Measurements from ENCODE around the gene DHRS12. TPM values are rescaled to one million over a fixed set of nuclear protein-coding genes. Genes with fewer than 3 reads are reported as not detected.

The DHRS12 gene
- total RNA-seq, 1 donor, result 3.3 TPM

DNA sequence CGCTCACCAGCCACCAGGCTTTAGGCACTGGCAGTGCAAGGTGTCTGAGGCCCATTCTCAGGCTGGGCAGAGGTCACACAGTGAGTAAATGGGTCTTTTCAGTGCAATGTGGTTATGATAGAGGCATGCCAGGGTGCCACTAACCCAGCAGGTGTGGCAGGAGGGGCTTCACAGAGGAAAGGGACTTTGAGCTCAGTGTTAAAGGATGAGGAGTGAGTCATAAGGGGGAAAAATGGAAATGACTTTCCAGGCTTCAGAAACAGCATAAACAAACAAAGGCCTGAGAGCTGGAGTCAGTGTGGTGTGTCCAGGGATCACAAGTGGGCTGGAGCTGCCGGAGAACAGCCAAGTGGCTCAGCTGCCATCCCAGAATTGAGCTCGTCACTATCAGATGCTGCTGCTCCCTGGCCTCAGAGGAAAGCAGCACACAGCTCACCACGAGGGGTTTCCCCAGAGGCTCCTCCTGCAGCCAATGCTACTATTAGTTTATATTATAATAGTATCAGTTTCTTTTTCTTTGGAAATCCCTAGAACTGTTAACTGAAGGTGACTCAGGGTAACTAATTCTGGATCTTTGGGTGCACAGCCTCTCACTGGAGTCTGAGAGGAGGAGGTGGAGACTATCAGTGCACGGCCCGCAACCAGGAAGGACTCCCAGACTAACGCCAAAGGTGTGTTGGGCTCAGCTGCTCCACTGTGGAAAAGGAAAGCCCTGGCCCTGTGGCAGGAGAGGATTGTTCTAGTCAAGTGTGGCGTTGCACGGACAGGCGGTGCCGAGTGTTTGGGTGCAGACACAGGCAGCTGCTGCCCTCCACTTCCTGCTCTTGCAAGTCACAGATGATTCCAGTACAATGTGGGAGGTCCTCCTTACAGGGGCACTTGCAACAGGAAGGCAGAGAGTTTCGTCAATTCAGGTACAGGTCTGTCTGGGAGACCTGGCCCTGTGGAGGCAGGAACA lies 39.5 kb downstream of the DHRS12 start:
- Histone ChIP-seq H2AFZ (ENCODE audit: low read length) (peak overlapping the region; percentile 33), H3K4me2 (ENCODE audit: insufficient read depth, low read length) (peak overlapping the region; percentile 53), H3K79me2 (ENCODE audit: insufficient read depth, low read length) (no peaks in the 10 kb centered on the region), H3K9me3 (ENCODE audit: low read depth, low read length) (no peaks in the 10 kb centered on the region), H3K27me3 (ENCODE audit: insufficient read depth, low read length) (no peaks in the 10 kb centered on the region), H3K36me3 (ENCODE audit: insufficient read depth, low read length) (peaks cover 48% of the 10 kb centered on the region), H3K27ac (ENCODE audit: low read depth, low read length) (peak overlapping the region; percentile 76), H4K20me1 (ENCODE audit: insufficient read depth, low read length) (no peaks in the 10 kb centered on the region), H3K4me3 (ENCODE audit: insufficient read depth, low read length) (peak overlapping the region; percentile 18), H3K4me1 (ENCODE audit: insufficient read depth, low read length) (peaks cover 14% of the 10 kb centered on the region)
- TF ChIP-seq, protein P1, sequence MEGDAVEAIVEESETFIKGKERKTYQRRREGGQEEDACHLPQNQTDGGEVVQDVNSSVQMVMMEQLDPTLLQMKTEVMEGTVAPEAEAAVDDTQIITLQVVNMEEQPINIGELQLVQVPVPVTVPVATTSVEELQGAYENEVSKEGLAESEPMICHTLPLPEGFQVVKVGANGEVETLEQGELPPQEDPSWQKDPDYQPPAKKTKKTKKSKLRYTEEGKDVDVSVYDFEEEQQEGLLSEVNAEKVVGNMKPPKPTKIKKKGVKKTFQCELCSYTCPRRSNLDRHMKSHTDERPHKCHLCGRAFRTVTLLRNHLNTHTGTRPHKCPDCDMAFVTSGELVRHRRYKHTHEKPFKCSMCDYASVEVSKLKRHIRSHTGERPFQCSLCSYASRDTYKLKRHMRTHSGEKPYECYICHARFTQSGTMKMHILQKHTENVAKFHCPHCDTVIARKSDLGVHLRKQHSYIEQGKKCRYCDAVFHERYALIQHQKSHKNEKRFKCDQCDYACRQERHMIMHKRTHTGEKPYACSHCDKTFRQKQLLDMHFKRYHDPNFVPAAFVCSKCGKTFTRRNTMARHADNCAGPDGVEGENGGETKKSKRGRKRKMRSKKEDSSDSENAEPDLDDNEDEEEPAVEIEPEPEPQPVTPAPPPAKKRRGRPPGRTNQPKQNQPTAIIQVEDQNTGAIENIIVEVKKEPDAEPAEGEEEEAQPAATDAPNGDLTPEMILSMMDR (IDR thresholded peaks at IDR 0.05; ENCODE audit: extremely low read depth, low read depth, low read length), result no peak
- peak; percentile 96 for DNase-seq (ENCODE audit: insufficient read length, low spot score, missing footprints)

GRCh38 chr13:51763486-51763885 lies 40.5 kb downstream of the DHRS12 start:
- Histone ChIP-seq H3K36me3 (ENCODE audit: insufficient read depth, low read length) (peaks cover 58% of the 10 kb centered on the region), H4K20me1 (ENCODE audit: insufficient read depth, low read length) (no peaks in the 10 kb centered on the region), H3K27ac (ENCODE audit: low read depth, low read length) (peak overlapping the region; percentile 76), H3K4me3 (ENCODE audit: insufficient read depth, low read length) (no peak overlapping the region), H3K79me2 (ENCODE audit: insufficient read depth, low read length) (no peaks in the 10 kb centered on the region), H3K27me3 (ENCODE audit: insufficient read depth, low read length) (no peaks in the 10 kb centered on the region), H3K4me1 (ENCODE audit: insufficient read depth, low read length) (peaks cover 14% of the 10 kb centered on the region), H3K9me3 (ENCODE audit: low read depth, low read length) (no peaks in the 10 kb centered on the region), H3K4me2 (ENCODE audit: insufficient read depth, low read length) (no peak overlapping the region), H2AFZ (ENCODE audit: low read length) (no peak overlapping the region)
- DNase-seq (ENCODE audit: insufficient read length, low spot score, missing footprints), result no peak
- TF ChIP-seq, protein P1 (IDR thresholded peaks at IDR 0.05; ENCODE audit: extremely low read depth, low read depth, low read length), result no peak

GRCh38 chr13:51761643-51762350 lies 42.2 kb downstream of the DHRS12 start:
- Histone ChIP-seq H3K9me3 (ENCODE audit: low read depth, low read length) (no peaks in the 10 kb centered on the region), H3K79me2 (ENCODE audit: insufficient read depth, low read length) (no peaks in the 10 kb centered on the region), H4K20me1 (ENCODE audit: insufficient read depth, low read length) (no peaks in the 10 kb centered on the region), H3K27ac (ENCODE audit: low read depth, low read length) (peak overlapping the region; percentile 23), H3K4me3 (ENCODE audit: insufficient read depth, low read length) (no peak overlapping the region), H3K4me2 (ENCODE audit: insufficient read depth, low read length) (no peak overlapping the region), H3K27me3 (ENCODE audit: insufficient read depth, low read length) (no peaks in the 10 kb centered on the region), H3K36me3 (ENCODE audit: insufficient read depth, low read length) (peaks cover 55% of the 10 kb centered on the region), H2AFZ (ENCODE audit: low read length) (no peak overlapping the region), H3K4me1 (ENCODE audit: insufficient read depth, low read length) (peaks cover 14% of the 10 kb centered on the region)
- DNase-seq (ENCODE audit: insufficient read length, low spot score, missing footprints), result peak; percentile 73
- TF ChIP-seq, protein P1 (IDR thresholded peaks at IDR 0.05; ENCODE audit: extremely low read depth, low read depth, low read length), result no peak

DNA sequence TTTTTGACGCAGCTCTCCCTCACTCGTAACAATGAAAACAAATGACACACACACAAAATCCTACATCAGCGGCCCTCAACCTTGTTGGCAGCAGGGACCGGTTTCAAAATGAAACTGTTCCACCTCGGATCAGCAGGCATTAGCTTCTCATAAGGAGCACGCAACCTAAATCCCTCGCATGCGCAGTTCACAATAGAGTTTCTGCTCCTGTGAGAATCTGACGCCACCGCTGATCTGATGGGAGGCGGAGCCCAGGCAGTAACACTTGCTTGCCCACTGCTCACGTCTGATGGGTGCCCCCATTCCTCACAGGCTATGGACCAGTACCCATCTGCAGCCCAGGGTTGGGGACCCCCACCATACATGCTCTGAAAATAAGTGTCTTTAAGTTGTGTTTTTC lies 43.4 kb downstream of the DHRS12 start:
- no peak for DNase-seq (ENCODE audit: insufficient read length, low spot score, missing footprints)
- Histone ChIP-seq H3K9me3 (ENCODE audit: low read depth, low read length) (no peaks in the 10 kb centered on the region), H3K4me1 (ENCODE audit: insufficient read depth, low read length) (peaks cover 14% of the 10 kb centered on the region), H2AFZ (ENCODE audit: low read length) (no peak overlapping the region), H3K79me2 (ENCODE audit: insufficient read depth, low read length) (no peaks in the 10 kb centered on the region), H3K4me2 (ENCODE audit: insufficient read depth, low read length) (peak overlapping the region; percentile 19), H3K4me3 (ENCODE audit: insufficient read depth, low read length) (peak overlapping the region; percentile 7), H3K27me3 (ENCODE audit: insufficient read depth, low read length) (no peaks in the 10 kb centered on the region), H4K20me1 (ENCODE audit: insufficient read depth, low read length) (no peaks in the 10 kb centered on the region), H3K27ac (ENCODE audit: low read depth, low read length) (peak overlapping the region; percentile 44), H3K36me3 (ENCODE audit: insufficient read depth, low read length) (peaks cover 57% of the 10 kb centered on the region)
- TF ChIP-seq, protein P1 (IDR thresholded peaks at IDR 0.05; ENCODE audit: extremely low read depth, low read depth, low read length), result no peak

Data from osteoblast (primary cell).